IMR-90 (cell line): ENCODE data around the gene ACSL6. TPM values are rescaled to one million over a fixed set of nuclear protein-coding genes. Genes with fewer than 3 reads are reported as not detected.

Experiments
- ATAC-seq: fragments of 200-7000 bp; cut with Tn5 transposase; 2 replicates; pipeline ENCODE4 v1.9.1; 2020; ENCODE audit warnings: low read depth, mild to moderate bottlenecking, moderate library complexity
- BruUV-seq: library from RNA; stranded (reverse); fragments of 400-500 nt; replicated peaks from 2 replicates; lab custom pipeline; 2021; lab: Mats Ljungman, UMichigan
- CTCF ChIA-PET: fragments of 300-600 bp; formaldehyde crosslinking; extraction: SDS; loops from one replicate; lab custom pipeline; 2021; ENCODE audit warnings: antibody characterized with exemption; lab: Yijun Ruan, JAX
- POLR2A ChIA-PET: fragments of 300-600 bp; sonication (Branson Sonifier 250); formaldehyde crosslinking; loops from one replicate; lab custom pipeline; 2022; ENCODE audit warnings: antibody characterized with exemption; ENCODE audit not compliant: unreplicated experiment; lab: Charles Lee
- DNase-seq: peaks from one replicate; pipeline ENCODE4 v3.0.0; 2013
- H2AFZ ChIP-seq: replicated peaks from 2 replicates; pipeline ENCODE3; 2013; ENCODE audit warnings: low read length, mild to moderate bottlenecking; ENCODE audit not compliant: poor library complexity
- H2AK5ac ChIP-seq: 2 replicates; pipeline ENCODE4 v1.6.1; 2013; ENCODE audit warnings: low read depth, low read length, inconsistent platforms
- H2AK9ac ChIP-seq: replicated peaks from 2 replicates; pipeline ENCODE3; 2013; ENCODE audit warnings: mild to moderate bottlenecking, low read depth, low read length, moderate library complexity; ENCODE audit not compliant: poor library complexity
- H2BK120ac ChIP-seq: 2 replicates; pipeline ENCODE4 v1.6.1; 2013; ENCODE audit warnings: low read depth, low read length, inconsistent platforms
- H2BK15ac ChIP-seq: 3 replicates; pipeline ENCODE4 v1.6.1; 2013; ENCODE audit warnings: low read depth, low read length, inconsistent platforms
- H2BK20ac ChIP-seq: 2 replicates; pipeline ENCODE4 v1.6.1; 2013; ENCODE audit warnings: low read depth, mild to moderate bottlenecking, inconsistent platforms, low read length, moderate library complexity
- H2BK5ac ChIP-seq: 2 replicates; pipeline ENCODE4 v1.6.1; 2013; ENCODE audit warnings: mild to moderate bottlenecking, low read depth, low read length, inconsistent platforms; ENCODE audit not compliant: poor library complexity, severe bottlenecking
- H3K14ac ChIP-seq: replicated peaks from 2 replicates; pipeline ENCODE4 v1.6.1; 2013; ENCODE audit warnings: low read depth, low read length, inconsistent platforms
- H3K18ac ChIP-seq: 2 replicates; pipeline ENCODE4 v1.6.1; 2013; ENCODE audit warnings: low read depth, low read length, control low read depth
- H3K23ac ChIP-seq: 2 replicates; pipeline ENCODE4 v1.6.1; 2013; ENCODE audit warnings: low read depth, low read length, inconsistent platforms
- H3K27ac ChIP-seq: 2 replicates; pipeline ENCODE4 v1.5.1; 2013; ENCODE audit warnings: mild to moderate bottlenecking, control low read depth, low read length; ENCODE audit not compliant: insufficient read depth
- H3K27me3 ChIP-seq: 2 replicates; pipeline ENCODE4 v1.6.1; 2013; ENCODE audit warnings: low read length; ENCODE audit not compliant: control insufficient read depth, insufficient read depth
- H3K36me3 ChIP-seq: 2 replicates; pipeline ENCODE4 v1.6.1; 2013; ENCODE audit warnings: low read length, mixed read lengths; ENCODE audit not compliant: control insufficient read depth, insufficient read depth
- H3K4ac ChIP-seq: 2 replicates; pipeline ENCODE4 v1.6.1; 2013; ENCODE audit warnings: low read depth, low read length, inconsistent platforms
- H3K4me1 ChIP-seq: 2 replicates; pipeline ENCODE4 v1.6.1; 2013; ENCODE audit warnings: low read length, mixed read lengths; ENCODE audit not compliant: control insufficient read depth, insufficient read depth
- H3K4me2 ChIP-seq: 2 replicates; pipeline ENCODE4 v1.6.1; 2013; ENCODE audit warnings: low read depth, mild to moderate bottlenecking, control low read depth, low read length, moderate library complexity
- H3K4me3 ChIP-seq: 2 replicates; pipeline ENCODE4 v1.5.1; 2013; ENCODE audit warnings: low read depth, mild to moderate bottlenecking, control low read depth, low read length, moderate library complexity; ENCODE audit not compliant: insufficient read depth
- H3K56ac ChIP-seq: 2 replicates; pipeline ENCODE4 v1.6.1; 2013; ENCODE audit warnings: low read length, inconsistent platforms; ENCODE audit not compliant: insufficient read depth; ENCODE audit errors: extremely low read depth
- H3K79me1 ChIP-seq, 2 experiments: 2 replicates each; pipeline ENCODE4 v1.6.1; 2013; ENCODE audit warnings: low read length in 2 of 2, inconsistent platforms in 1 of 2, low read depth in 1 of 2
- H3K9ac ChIP-seq: 2 replicates; pipeline ENCODE4 v1.6.1; 2013; ENCODE audit warnings: low read depth, low read length, control low read depth
- H3K9me1 ChIP-seq: 2 replicates; pipeline ENCODE4 v1.6.1; 2013; ENCODE audit warnings: low read length, inconsistent platforms; ENCODE audit not compliant: insufficient read depth
- H3K9me3 ChIP-seq: 2 replicates; pipeline ENCODE4 v1.6.1; 2013; ENCODE audit warnings: low read length; ENCODE audit not compliant: control insufficient read depth, insufficient read depth
- H4K20me1 ChIP-seq: 2 replicates; pipeline ENCODE4 v1.6.1; 2013; ENCODE audit warnings: low read length, inconsistent platforms; ENCODE audit not compliant: insufficient read depth
- H4K5ac ChIP-seq: 2 replicates; pipeline ENCODE4 v1.6.1; 2013; ENCODE audit warnings: mild to moderate bottlenecking, low read depth, low read length, control low read depth
- H4K8ac ChIP-seq, 2 experiments: 2 replicates each; pipeline ENCODE4 v1.6.1; 2013; ENCODE audit warnings: low read depth in 2 of 2, low read length in 2 of 2, control low read depth in 1 of 2, inconsistent platforms in 1 of 2
- H4K91ac ChIP-seq: 2 replicates; pipeline ENCODE4 v1.6.1; 2013; ENCODE audit warnings: low read depth, low read length, inconsistent platforms; ENCODE audit not compliant: insufficient read depth
- BHLHE40 ChIP-seq: fragments of 150-350 bp; IDR thresholded peaks from 2 replicates; pipeline ENCODE4 v1.6.1; 2016; ENCODE audit warnings: mild to moderate bottlenecking, low read depth, low read length
- FOS ChIP-seq: fragments of 150-350 bp; IDR thresholded peaks from 2 replicates; pipeline ENCODE4 v1.6.1; 2016; ENCODE audit warnings: low read depth, low read length
- MXI1 ChIP-seq: IDR thresholded peaks from 2 replicates; pipeline ENCODE4 v1.6.1; 2012; ENCODE audit warnings: low read depth, mild to moderate bottlenecking, low read length, moderate library complexity, borderline replicate concordance
- POLR2A ChIP-seq: IDR thresholded peaks from 2 replicates; pipeline ENCODE4 v1.6.1; 2012; ENCODE audit warnings: mild to moderate bottlenecking, low read depth, low read length
- RAD21 ChIP-seq: IDR thresholded peaks from 2 replicates; pipeline ENCODE4 v1.6.1; 2012; ENCODE audit warnings: low read length, improper control_type of control experiment
- RFX5 ChIP-seq: IDR thresholded peaks from 2 replicates; pipeline ENCODE4 v1.8.0; 2012; ENCODE audit warnings: low read depth, mild to moderate bottlenecking, low read length, moderate library complexity
- WGBS, 2 experiments: methylation state at CpG; one replicate each; pipeline versions ENCODE4 v1.1.5 to v1.1.7; 2013; ENCODE audit warnings: missing lambda C conversion rate in 2 of 2; ENCODE audit not compliant: insufficient read length in 1 of 2; ENCODE audit errors: extremely low coverage in 2 of 2; 5-methylcytosine and 5-hydroxymethylcytosine counted together
- dilution Hi-C: fragments of 300-500 bp; cut with HindIII; formaldehyde crosslinking; loops from one replicate; pipeline ENCODE4 v1.14.3; 2018; ENCODE audit warnings: low sequenced_read_pairs; ENCODE audit not compliant: unreplicated experiment
- in situ Hi-C: fragments of 300-500 bp; cut with MboI; formaldehyde crosslinking; loops from 3 replicates; pipeline ENCODE4 v1.14.3; 2019; ENCODE audit warnings: low sequenced_read_pairs, inconsistent platforms, mixed read lengths
- intact Hi-C: fragments of 100-400 bp; cut with micrococcal nuclease; formaldehyde crosslinking; loops from 2 replicates; pipeline ENCODE4 v1.10.0; 2022
- polyA plus RNA-seq, 3 experiments: library from polyadenylated mRNA; depleted of rRNA; stranded (reverse); fragments of >200 nt; gene quantifications; 2 replicates each; pipeline ENCODE4 v1.2.3, GENCODE V29; 2012; ENCODE audit warnings: low replicate concordance in 1 of 3
- total RNA-seq: library from RNA; depleted of rRNA; stranded (reverse); fragments of >200 nt; gene quantifications from 2 replicates; pipeline ENCODE4 v1.2.3, GENCODE V29; 2012
- TF ChIP-seq, protein P1 (sequence below): fragments of 150-350 bp; IDR thresholded peaks from 2 replicates; pipeline ENCODE4 v1.6.1; 2016; ENCODE audit warnings: low read depth, mild to moderate bottlenecking, low read length, moderate library complexity, borderline replicate concordance
- TF ChIP-seq, protein P2 (sequence below): conservative IDR thresholded peaks from 2 replicates; pipeline ENCODE4 v1.5.1; 2012; ENCODE audit warnings: mild to moderate bottlenecking, low read depth, low read length, improper control_type of control experiment

ACSL6 gene
- total and polyA plus RNA-seq, 2 of the 4 experiments (the other 2 are of a cell fraction), result not detected

DNA sequence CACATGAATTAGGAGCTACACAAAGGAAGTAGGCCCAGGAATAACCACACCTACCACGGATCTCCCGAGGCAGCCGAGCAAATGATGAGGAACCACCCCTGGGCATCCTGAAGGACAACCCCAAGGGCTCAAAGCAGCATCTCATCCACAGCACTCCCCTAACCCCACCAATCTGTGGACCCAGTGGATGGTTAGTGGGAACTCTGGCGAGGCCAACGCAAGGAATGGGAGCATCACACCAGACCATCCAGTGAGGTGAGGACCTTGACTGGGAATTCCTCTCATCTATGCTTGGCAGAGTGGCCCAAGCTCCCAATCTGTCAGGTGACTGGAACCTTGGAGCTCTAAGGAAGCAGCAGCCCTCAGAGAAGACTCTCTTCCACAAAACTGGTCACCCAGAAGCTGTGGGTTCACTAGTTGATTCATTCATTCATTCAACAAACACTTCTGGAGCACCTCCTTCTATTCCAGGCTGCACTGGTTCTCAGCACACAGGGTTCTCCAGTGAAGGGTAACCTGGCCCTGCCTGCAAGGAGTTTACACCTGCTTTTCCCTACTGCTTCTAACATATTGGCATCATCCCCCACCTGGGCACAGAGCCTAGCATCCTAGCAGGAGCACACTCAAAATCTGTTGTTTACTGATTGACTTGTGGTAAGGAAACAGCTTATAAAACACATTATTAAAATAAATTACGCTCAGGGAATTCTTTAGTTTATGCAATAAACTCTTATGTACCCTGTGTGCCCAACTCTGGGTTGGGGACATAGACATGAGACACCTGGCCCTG lies 4.9 kb downstream of the ACSL6 start:
- Histone ChIP-seq H3K4me1 (0 out of 2 replicates have a peak, but pooled peaks cover 2% of the 10 kb centered on the region), H3K14ac (no peak overlapping the region), H2AK5ac (no peak overlapping the region), H2BK120ac (no peak overlapping the region), H3K56ac (no peak overlapping the region), H3K36me3 (no peaks in the 10 kb centered on the region), H4K5ac (no peak overlapping the region), H3K9ac (no peak overlapping the region), H3K27me3 (peaks cover 33% of the 10 kb centered on the region), H2BK15ac (no peak overlapping the region), H3K18ac (no peak overlapping the region), H3K23ac (no peak overlapping the region), H2AK9ac (no peak overlapping the region), H4K91ac (no peak overlapping the region), H3K4me2 (no peak overlapping the region), H3K79me1 (no peaks in the 10 kb centered on the region), H3K4ac (no peak overlapping the region), H2AFZ (no peak overlapping the region), H3K9me3 (no peaks in the 10 kb centered on the region), H3K4me3 (no peak overlapping the region), H3K27ac (no peak overlapping the region), H3K9me1 (no peaks in the 10 kb centered on the region), H4K20me1 (no peaks in the 10 kb centered on the region), H4K8ac (no peak overlapping the region), H2BK5ac (no peak overlapping the region), H2BK20ac (no peak overlapping the region)
- intact Hi-C loops (no loop called here), dilution Hi-C loops (no loop called here), in situ Hi-C loops (loop anchor here (5.0 to 10.0 kb wide), 3 partner anchors 192 to 584 kb away; no protein-coding TSS in a partner anchor)
- CTCF ChIA-PET, result interaction anchor here (1.5 to 3.7 kb wide), 3 partner anchors 417 to 420 kb away, joined by 5 to 35 read pairs (median 5); no protein-coding TSS in a partner anchor
- POLR2A ChIA-PET, result no interaction called here
- WGBS, 2 experiments, result no CpG with 5 or more reads among the region's 6 CpGs
- no peak for DNase-seq
- BruUV-seq, result no TSS peak
- ATAC-seq, result no peak
- TF ChIP-seq, protein P1, sequence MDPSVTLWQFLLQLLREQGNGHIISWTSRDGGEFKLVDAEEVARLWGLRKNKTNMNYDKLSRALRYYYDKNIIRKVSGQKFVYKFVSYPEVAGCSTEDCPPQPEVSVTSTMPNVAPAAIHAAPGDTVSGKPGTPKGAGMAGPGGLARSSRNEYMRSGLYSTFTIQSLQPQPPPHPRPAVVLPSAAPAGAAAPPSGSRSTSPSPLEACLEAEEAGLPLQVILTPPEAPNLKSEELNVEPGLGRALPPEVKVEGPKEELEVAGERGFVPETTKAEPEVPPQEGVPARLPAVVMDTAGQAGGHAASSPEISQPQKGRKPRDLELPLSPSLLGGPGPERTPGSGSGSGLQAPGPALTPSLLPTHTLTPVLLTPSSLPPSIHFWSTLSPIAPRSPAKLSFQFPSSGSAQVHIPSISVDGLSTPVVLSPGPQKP, result no peak
- no peak for TF ChIP-seq BHLHE40
- TF ChIP-seq FOS, result no peak
- no peak for TF ChIP-seq RAD21
- no peak for TF ChIP-seq POLR2A
- TF ChIP-seq RFX5, result no peak
- TF ChIP-seq MXI1, result no peak
- TF ChIP-seq, protein P2, sequence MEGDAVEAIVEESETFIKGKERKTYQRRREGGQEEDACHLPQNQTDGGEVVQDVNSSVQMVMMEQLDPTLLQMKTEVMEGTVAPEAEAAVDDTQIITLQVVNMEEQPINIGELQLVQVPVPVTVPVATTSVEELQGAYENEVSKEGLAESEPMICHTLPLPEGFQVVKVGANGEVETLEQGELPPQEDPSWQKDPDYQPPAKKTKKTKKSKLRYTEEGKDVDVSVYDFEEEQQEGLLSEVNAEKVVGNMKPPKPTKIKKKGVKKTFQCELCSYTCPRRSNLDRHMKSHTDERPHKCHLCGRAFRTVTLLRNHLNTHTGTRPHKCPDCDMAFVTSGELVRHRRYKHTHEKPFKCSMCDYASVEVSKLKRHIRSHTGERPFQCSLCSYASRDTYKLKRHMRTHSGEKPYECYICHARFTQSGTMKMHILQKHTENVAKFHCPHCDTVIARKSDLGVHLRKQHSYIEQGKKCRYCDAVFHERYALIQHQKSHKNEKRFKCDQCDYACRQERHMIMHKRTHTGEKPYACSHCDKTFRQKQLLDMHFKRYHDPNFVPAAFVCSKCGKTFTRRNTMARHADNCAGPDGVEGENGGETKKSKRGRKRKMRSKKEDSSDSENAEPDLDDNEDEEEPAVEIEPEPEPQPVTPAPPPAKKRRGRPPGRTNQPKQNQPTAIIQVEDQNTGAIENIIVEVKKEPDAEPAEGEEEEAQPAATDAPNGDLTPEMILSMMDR, result no peak
